GM18511 (cell line): ENCODE data around the gene HSFX3.
A peak's percentile ranks its signal among the peaks of the same experiment; 100 is the strongest.
"Not testable (repeated sequence)": the region's sequence is repeated elsewhere in the genome, so short reads cannot be mapped to it uniquely, and the experiment has no call there.

Experiments
- ATAC-seq: cut with Tn5 transposase; IDR thresholded peaks from one replicate; pipeline ENCODE4 v1.9.1; 2021; ENCODE audit warnings: mild to moderate bottlenecking, moderate library complexity; ENCODE audit not compliant: unreplicated experiment

HSFX3 gene, protein sequence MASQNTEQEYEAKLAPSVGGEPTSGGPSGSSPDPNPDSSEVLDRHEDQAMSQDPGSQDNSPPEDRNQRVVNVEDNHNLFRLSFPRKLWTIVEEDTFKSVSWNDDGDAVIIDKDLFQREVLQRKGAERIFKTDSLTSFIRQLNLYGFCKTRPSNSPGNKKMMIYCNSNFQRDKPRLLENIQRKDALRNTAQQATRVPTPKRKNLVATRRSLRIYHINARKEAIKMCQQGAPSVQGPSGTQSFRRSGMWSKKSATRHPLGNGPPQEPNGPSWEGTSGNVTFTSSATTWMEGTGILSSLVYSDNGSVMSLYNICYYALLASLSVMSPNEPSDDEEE

DNA sequence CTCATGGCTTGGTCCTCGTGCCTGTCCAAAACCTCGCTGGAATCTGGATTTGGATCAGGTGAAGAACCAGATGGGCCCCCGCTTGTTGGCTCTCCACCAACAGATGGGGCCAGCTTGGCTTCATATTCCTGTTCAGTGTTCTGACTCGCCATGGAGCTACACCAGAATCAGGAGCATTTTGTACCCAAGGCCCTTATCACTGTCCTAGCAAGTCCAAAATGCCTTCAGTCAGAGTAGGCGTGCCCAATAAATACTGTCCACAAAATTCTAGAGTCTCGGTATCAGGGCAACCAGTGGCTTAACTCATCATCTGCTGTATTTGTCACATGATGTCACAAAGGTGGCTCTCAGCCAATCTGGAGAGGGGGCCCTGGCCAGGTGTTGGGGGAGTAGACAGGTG lies at the start of gene HSFX3:
HSFX3 (minus strand) TSS at position 224 of the 400 bp plus-strand sequence; CDS start at position 152, 72 bp downstream.
- ATAC-seq = not testable (repeated sequence)

DNA sequence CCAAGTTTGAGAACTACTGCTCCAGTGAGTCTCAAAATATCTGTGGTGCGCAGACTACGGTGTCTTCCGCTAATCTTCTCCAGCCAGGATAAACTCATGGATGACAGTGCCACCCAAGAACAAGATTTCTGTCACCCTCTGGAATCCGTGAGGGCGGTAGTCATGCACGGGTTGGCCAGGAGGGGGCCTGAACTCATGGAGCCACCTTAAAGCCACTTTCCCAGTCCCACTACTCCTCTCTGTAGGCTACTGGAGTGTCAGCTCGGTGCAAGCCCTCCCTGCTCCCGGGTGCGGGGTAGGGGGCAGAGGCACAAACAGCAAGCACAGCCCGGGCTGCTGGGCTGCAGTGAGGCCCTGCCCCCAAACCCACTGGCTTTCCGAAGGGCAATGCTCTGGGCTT lies 48.9 kb upstream of the HSFX3 start:
- not testable (repeated sequence) for ATAC-seq

DNA sequence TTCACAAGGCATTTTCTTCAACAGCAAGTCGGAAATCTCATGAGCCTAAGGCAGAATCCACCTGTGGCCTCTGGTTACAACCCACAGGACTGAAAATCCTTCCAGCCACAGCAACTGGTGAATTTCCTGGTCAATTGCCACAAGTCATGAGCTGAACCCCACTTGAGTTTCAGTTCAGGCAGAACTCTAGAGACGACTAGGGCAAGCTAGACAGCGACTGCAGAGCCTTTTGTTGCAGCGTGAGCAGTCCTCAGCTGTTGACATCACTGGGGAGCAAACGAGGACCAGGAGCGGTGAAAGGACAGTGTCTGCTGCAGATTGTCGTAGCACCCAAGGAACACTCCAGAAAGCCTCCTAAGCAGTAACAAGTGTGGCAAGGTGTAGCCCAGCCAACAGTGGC lies 46.2 kb upstream of the HSFX3 start:
- not testable (repeated sequence) for ATAC-seq

DNA sequence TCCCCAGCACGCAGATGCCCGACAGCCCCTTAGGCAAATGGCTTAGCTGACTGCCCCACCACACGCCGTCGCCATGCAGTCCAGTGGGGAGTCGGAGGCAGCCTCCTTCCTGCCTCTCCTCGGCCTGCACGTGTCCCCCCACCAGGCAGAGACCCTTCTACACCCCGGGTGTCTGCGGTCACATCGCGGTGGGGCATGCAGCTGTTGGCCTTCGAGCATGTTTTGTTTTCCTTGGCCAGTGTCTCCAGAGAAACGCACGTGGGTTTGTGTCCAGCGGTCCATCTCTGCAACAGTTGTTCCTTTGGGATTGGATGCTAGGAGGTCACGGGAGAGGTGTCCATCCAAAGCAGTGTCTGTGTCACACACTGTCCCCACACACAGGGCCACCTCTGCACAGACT lies 45.5 kb upstream of the HSFX3 start, which contains the start of gene HSFX2:
HSFX2 (minus strand) TSS at position 101 of the 400 bp plus-strand sequence. CDS start 614 bp downstream, outside the sequence.
- not testable (repeated sequence) for ATAC-seq

DNA sequence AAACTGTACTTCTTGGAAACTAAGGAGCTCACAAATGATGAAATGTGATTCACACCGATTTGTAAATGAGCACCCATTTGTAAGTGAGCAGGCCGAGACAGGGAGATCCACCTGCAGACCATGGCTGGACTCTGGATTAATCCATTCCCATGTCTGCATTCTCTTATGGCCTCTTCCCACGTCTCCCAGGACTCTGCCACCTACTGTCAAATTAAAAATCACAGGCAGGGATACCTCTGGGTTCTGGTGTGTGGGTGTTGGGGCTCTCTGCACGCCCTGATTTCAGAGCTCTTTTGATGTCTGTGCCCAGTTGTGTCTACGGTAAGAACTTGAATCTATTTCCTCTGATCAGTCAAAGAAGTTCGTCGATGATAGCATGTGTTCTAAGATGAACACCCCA lies 41.3 kb upstream of the HSFX3 start:
- ATAC-seq = not testable (repeated sequence)

DNA sequence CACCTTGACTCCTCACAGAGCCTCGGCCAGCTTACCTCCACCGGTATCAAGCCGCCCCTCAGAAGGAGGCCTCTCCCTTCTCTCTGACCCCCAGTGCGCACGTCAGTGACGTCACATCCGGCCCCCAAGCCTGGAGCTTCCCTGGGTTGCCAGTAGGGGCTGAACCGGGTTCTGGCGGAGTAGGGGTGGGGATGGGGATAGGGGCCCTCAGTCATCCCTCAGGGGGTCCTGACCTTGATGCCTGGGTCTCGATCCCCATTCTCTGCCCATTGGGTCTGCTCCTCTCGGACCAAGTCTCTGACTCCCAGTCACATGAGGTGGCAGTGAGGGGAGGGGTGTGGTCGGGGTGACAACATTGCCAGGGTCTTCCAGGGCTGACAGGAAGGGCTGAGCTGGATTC lies 37.6 kb upstream of the HSFX3 start, which contains the start of gene MAGEA9B:
MAGEA9B (minus strand) TSS at position 101 of the 400 bp plus-strand sequence. CDS start 4,280 bp downstream, outside the sequence.
- ATAC-seq = not testable (repeated sequence)

DNA sequence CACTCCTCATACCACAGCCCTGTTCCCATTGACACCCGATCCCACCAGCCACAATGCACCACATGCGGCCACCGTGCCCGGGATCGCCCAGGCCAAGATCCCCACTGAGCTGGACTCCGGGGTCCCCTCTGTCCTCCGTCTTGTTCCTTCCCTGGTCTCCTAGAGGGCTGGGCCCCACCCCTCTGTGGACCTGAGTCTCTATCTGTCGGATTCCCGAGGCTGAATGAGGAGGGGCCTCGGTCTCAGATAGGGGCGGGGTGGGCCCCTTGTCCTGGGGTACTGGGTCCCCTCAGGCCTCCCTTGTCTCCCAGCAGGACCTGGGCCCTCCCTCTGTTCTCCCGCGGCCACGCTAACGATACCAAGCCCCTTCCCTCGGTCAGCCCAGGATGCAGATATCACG lies 35.9 kb upstream of the HSFX3 start:
- not testable (repeated sequence) for ATAC-seq

DNA sequence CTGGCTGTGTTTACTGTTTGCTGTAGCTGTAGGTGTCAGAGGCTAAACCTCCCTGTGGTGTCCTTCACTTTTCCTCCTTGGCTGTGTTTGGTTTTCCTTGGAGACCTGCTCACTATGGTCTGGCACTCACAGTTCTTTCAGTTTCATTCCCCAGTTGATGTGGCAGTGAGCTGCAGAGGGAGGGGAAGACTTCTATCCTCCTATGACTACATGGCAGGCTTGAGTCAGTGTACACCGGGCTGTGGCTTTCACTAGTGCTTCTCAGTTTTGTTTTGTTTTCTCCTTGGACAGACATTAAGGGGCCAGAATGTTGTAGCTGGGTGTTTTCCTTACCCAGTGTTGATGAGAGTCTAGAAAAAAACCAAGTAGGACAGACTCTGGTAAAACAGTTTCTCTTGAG lies 23.7 kb upstream of the HSFX3 start:
- peak; percentile 100 for ATAC-seq

DNA sequence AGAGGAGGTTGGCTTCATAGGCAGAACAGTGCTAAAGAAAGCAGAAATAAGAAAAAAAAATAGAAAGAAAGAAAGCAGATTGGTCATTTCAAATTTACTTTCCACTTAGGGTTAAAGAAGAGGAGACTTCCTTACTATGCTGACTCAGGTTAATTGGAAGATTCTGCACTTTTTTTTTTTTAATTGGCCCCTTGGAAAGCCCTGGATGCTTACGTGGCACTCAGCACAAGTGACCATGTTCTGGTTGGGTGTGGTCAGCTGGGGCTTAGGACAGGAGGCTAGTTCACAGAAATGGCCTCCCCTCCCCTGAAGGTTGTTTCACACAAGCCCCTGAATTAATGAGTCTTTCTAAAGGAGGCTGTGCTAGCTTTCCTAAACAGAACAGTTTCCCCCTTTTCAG lies 23.0 kb upstream of the HSFX3 start:
- no peak for ATAC-seq

DNA sequence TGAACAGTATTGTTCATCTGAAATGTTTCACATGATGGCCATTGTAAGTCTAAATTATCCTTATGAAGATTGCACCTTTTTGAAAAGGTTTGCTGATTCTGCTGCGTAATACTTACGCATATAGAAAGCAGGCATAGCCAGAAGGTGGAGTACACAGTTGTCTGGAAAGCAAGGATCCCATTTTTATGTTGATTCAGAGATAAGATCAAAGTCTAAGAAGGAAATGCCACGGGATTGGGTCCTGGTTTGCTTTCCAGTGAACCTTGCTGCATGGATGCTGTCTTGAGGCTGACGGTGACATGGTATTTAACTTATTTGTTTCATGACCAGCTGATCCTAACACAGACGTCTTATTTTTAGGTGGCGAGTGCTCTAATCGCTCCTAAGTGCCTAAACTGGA lies 22.0 kb upstream of the HSFX3 start:
- no peak for ATAC-seq

DNA sequence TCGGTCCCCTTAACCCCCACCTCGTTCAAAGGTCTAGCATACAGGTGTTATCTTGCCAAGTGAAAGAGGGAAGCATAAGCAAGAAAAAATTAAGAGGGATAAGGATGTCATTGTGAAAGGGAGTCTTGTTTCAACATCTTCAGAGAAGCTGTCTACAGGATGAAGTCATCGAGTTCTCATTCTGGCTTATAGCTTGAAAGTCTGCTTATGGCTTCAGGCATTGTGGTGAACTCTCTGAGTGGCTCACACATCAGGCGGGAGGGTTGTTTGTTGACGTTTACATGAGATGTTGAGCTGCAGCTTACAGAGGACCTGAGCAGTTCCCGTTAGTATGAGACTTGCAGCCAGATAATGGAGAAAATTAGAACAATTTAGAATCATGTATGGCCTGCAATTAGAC lies 20.9 kb upstream of the HSFX3 start:
- ATAC-seq = no peak

DNA sequence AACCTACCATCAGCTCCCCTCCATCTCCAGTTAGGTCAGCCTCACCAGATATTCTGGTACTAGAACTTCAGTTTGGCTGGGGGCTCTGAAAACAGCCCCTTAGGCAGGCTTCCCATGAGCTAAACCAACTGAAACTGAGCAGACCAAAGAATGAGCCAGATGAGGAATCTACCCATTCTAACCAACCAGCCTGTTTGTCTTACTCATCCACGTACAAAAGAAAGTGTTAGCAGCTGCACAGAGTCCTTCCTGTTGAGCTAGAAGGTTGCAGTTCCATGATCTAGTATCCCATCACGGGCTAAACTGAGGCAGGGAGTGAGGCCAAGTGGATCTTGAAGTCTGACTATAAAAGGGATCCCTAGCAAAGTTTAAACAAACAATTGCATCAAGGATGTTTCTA lies 20.0 kb upstream of the HSFX3 start:
- ATAC-seq = no peak

DNA sequence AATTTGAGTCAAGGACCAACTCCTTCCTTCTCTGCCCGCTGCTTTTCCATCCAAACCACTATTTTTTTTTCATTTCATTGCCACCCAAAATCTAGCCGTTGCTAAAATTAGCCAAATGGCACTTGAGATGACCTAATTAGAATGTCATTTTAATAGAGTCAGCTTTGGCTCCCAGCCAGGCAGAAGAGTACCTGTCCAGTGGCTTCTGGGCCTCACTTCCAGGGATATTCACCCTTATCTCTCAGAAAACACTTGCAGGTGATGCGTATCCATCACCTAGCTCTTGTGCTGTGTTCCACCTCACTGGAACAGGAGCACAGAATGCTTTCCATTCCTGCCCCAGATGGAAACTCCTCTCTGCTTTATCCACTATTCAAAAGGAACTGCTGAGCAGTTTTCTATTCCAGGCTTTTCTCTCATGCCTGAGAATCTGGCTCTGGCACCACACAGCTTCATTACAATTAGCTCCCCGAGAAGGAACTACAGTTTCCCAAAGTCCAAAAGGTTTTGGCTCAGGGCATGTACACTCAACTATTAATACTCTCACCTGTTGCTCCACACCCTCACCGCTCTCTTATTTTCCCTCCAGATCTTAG lies 19.1 kb upstream of the HSFX3 start:
- no peak for ATAC-seq

DNA sequence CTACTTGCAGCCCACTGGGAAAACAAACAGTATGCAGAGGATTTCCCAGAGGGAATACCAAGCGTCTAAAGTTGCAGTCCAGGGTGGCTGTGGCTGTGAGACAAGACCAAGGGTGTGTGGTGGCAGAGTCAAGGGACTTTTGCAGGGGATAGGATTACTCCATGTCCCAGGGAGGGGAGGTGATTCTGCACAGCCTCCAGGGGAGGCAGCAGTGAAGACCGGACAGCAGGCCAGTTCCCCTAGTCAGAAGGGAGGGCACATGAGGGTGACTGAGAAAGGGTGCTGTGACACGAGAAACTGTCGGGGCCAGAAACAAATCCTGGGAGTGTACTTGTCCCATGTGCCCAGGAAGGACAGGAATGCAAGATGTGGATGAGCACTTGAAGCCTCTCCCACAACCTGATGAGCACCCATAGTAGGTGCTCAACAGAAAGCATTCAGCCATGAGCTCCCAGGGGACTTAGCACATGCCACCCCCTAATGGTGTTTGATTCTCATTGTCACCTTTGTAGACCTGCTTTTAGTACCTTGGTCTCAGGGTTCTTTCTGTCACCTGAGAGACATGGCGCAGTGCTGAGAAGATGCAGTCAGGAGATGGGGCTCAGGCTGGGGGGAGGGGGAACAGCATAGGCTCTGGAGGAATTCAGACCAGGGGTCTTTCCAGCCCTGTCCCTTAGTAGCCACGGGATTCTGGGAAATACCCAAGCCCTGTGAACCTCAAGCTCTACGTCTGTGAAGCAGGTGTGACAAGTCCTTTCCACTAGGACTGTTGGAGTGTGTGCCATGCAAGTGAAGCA lies 18.1 kb upstream of the HSFX3 start:
- ATAC-seq = no peak

DNA sequence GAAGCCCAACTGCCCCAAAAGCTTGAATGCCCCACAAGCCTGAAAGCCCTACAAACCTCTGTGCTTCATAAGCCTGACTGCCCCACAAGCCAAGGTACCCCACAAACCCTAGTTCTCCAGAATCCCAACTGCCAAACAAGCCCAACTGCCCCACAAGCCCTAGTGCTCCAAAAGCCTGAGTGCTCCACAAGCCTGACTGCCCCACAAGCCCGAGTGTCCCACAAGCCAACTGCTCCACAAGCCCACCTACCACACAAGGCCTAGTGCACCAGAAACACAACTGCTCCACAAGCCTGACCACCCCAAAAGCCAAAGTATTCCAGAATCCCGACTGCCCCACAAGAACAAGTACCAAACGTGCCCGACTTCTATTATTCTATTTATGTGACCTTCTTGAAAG lies 13.6 kb upstream of the HSFX3 start:
- ATAC-seq = no peak

DNA sequence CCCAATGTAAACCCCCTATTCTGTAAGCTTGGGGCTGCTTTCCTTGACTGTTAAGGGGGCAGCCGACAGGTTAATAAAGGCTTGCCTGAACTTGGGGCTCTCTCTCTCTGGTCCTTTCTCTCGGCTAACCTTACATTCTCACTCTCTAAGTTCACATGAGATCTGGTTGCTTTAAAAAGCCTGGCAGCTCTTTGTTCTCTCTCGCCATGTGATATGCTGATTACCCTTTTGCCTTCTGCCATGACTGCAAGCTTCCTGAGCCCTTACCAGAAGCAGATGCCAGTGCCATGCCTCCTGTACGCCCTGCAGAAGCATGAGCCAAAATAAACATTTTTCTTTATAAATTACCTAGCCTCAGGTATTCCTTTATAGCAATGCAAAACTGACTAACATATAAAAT lies 5.5 kb upstream of the HSFX3 start:
- ATAC-seq = not testable (repeated sequence)

DNA sequence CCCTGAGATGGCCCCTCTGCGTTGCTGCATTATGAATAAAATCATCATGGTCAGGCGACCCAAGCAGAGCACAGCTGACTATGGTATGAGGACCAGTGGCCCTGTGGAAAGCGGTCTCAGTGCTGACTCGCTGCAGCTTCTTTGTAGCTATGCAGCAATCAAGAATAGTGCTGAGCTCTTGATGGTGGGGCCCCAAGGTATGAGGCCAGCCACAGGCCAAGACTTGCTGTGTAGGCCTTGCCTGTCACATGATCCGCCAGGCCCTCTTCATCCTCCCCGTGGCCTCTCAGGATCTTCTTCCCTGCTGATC lies 2.2 kb upstream of the HSFX3 start:
- ATAC-seq = not testable (repeated sequence)

DNA sequence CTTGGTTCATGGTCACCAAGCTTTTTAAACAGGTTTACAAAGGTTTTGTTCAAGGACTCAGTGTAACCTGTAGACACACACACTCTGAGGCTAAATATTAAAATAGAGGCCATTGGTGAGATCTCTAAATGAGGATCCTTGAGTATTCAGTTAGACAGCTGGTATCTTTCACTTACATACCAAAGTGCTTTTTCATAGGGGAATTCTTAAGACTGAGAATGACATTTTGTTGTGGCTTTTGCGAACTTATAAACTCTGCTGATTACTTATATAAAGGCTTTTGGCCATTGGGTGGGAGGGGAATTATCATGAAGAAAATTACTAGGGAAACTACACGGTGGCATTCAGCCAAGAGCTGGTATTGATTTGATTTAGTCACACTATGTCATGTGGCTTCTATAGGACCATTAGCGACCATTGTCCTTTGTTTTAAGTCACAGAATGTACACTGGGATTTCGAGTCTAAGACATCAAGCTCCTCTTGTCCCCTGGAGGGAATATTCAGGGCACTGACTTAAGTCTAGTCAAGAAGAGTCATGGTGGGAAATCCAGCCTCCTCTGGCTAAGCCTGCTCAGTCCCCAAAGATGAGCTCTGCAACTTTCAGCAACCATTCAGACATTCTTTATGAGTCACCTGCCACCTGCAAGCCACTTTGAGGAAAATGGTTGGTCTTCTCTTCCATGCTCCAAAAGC lies 1.7 kb upstream of the HSFX3 start:
- ATAC-seq = peak; percentile 46

DNA sequence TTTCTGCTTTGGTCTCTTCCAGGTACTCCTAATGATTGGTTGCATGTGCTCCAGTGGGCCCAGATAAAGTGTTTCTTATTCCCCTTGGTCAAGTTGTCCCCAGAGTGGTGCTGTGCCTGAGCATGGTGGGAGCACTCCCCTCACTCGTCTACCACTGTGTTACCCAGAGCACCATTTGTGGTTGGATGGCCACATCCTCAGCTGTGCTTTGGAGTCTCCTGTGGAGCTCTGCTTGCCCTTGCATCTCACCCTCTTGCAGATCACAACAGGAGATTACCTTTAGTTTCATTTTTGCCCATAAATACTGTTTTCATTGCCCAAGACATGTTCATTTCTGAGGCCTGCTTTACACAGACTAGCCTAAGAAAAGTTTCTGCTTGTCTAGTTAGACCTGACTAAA lies 730 bp upstream of the HSFX3 start:
- not testable (repeated sequence) for ATAC-seq

DNA sequence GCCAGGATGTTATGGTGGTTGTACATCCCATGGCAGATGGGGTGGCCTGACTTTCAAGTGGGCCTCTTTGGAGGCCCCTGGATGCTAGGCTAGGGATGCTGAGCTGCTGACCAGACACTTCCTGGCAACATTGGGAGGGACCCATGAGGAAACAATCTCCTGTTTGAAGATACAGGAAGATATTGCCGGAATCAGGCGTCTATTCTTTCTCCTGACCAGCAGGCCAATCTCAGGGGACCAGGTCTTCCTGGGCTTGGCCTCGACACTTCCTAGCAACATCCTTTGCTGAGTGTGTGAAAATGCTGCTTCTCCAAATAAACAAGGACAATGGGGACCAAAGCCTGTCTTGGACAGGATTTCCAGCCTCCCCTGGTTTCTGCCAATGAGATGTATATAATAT lies 1.9 kb downstream of the HSFX3 start:
- ATAC-seq = not testable (repeated sequence)

DNA sequence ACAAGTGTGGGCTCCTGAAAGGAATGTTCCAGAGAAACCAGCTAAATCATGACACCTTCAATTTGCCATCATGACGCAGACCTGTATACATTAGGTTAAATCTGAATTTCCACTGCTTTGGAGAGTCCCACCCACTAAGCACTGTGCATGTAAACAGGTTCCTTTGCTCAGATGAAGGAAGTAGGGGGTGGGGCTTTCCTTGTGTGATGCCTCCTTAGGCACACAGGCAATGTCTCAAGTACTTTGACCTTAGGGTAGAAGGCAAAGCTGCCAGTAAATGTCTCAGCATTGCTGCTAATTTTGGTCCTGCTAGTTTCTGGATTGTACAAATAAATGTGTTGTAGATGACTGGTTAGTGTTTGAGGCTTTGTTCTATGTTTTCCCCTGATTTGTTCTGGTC lies 2.8 kb downstream of the HSFX3 start:
- not testable (repeated sequence) for ATAC-seq
